Thoracic aorta (tissue), 2 donors: Measurements from ENCODE around the gene INMT. TPM values are rescaled to one million over a fixed set of nuclear protein-coding genes. Genes with fewer than 3 reads are reported as not detected.
A peak's percentile ranks its signal among the peaks of the same experiment; 100 is the strongest.

Source experiments
- ATAC-seq: fragments of 150-250 bp; one replicate; pipeline ENCODE4 v1.8.0; 2017; ENCODE audit warnings: low read depth; ENCODE audit not compliant: insufficient number of reproducible peaks, low FRiP score
- DNase-seq: peaks from one replicate; pipeline ENCODE4 v3.0.0-alpha.2; 2020; ENCODE audit warnings: low spot score
- H3K27ac ChIP-seq, 2 donors: fragments of 200-600 bp; sonication (generic); 1 replicate in 1 of 2; 2 replicates in 1 of 2; pipeline ENCODE4 v1.5.1; 2016; ENCODE audit warnings: mild to moderate bottlenecking in 2 of 2, moderate library complexity in 2 of 2
- H3K27me3 ChIP-seq: fragments of 200-600 bp; sonication (generic); replicated peaks from 2 replicates; pipeline ENCODE4 v1.6.0; 2016; ENCODE audit warnings: mild to moderate bottlenecking; ENCODE audit not compliant: insufficient read depth
- H3K36me3 ChIP-seq: fragments of 200-600 bp; sonication (generic); one replicate; pipeline ENCODE4 v1.5.1; 2016
- H3K4me1 ChIP-seq, 2 donors: fragments of 200-600 bp; sonication (generic); 1 replicate in 1 of 2; 2 replicates in 1 of 2; pipeline versions ENCODE4 v1.5.1 to v1.6.0; 2016; ENCODE audit warnings: low read depth in 2 of 2, mild to moderate bottlenecking in 1 of 2; ENCODE audit not compliant: control insufficient read depth in 1 of 2
- H3K4me3 ChIP-seq: fragments of 200-600 bp; sonication (generic); 2 replicates; pipeline ENCODE4 v1.5.1; 2016; ENCODE audit warnings: mild to moderate bottlenecking
- H3K9me3 ChIP-seq: fragments of 200-600 bp; sonication (generic); 2 replicates; pipeline ENCODE4 v1.5.1; 2016
- CTCF ChIP-seq: fragments of 200-600 bp; sonication (generic); IDR thresholded peaks from one replicate; pipeline ENCODE4 v1.5.1; 2019; ENCODE audit warnings: antibody characterized with exemption
- total RNA-seq, 2 donors: library from RNA; depleted of rRNA; stranded (reverse); fragments of >200 nt; gene quantifications; one replicate each; pipeline versions ENCODE4 v1.1.0 to v1.2.3, GENCODE V29; 2016

Gene INMT
- total RNA-seq, 2 donors from 2014 or later, result 137 to 243 TPM

- TF ChIP-seq CTCF, result no peak
- DNase-seq (no peak), ATAC-seq (no peak)
- Histone ChIP-seq H3K27me3 (no peaks in the 10 kb centered on the region), H3K9me3 (no peaks in the 10 kb centered on the region), H3K4me1 (peaks cover 20 to 46% of the 10 kb centered on the region in 2 donors), H3K27ac (no peak overlapping the region), H3K36me3 (peaks cover 23% of the 10 kb centered on the region), H3K4me3 (no peak overlapping the region)
These were observed 29.0 kb downstream of the INMT start for GRCh38 chr7:30780941-30781340.

- Histone ChIP-seq H3K9me3 (no peaks in the 10 kb centered on the region), H3K27me3 (no peaks in the 10 kb centered on the region), H3K4me3 (no peak overlapping the region), H3K36me3 (peaks cover 26% of the 10 kb centered on the region), H3K4me1 (peaks cover 20 to 44% of the 10 kb centered on the region in 2 donors), H3K27ac (no peak overlapping the region)
- DNase-seq (no peak), ATAC-seq (no peak)
- no peak for TF ChIP-seq CTCF
These were observed 30.8 kb downstream of the INMT start for GRCh38 chr7:30782690-30783089.

- H3K27ac ChIP-seq, result no peak overlapping the region
- H3K4me3 ChIP-seq, result no peak overlapping the region
- peaks cover 26% of the 10 kb centered on the region for H3K36me3 ChIP-seq
- ATAC-seq (no peak), DNase-seq (no peak)
- H3K27me3 ChIP-seq, result no peaks in the 10 kb centered on the region
- peaks cover 23 to 36% of the 10 kb centered on the region in 2 donors for H3K4me1 ChIP-seq
- H3K9me3 ChIP-seq, result no peaks in the 10 kb centered on the region
- TF ChIP-seq CTCF, result no peak
These were observed 33.9 kb downstream of the INMT start for GRCh38 chr7:30785786-30786185.

GRCh38 chr7:30787486-30787885, 35.6 kb downstream of the INMT start:
- H3K4me1 ChIP-seq, result peaks cover 18 to 28% of the 10 kb centered on the region in 2 donors
- no peaks in the 10 kb centered on the region for H3K9me3 ChIP-seq
- no peak for DNase-seq
- H3K4me3 ChIP-seq, result no peak overlapping the region
- no peak for TF ChIP-seq CTCF
- no peaks in the 10 kb centered on the region for H3K27me3 ChIP-seq
- peak overlapping the region in 1 of 2 donors; percentile 27 for H3K27ac ChIP-seq
- peaks cover 30% of the 10 kb centered on the region for H3K36me3 ChIP-seq
- ATAC-seq, result no peak

- H3K36me3 ChIP-seq, result peaks cover 20% of the 10 kb centered on the region
- TF ChIP-seq CTCF, result no peak
- peaks cover 18 to 28% of the 10 kb centered on the region in 2 donors for H3K4me1 ChIP-seq
- peak overlapping the region; percentile 84 to 89 for H3K27ac ChIP-seq
- no peaks in the 10 kb centered on the region for H3K27me3 ChIP-seq
- ATAC-seq, result peak; percentile 33
- no peak overlapping the region for H3K4me3 ChIP-seq
- H3K9me3 ChIP-seq, result no peaks in the 10 kb centered on the region
- DNase-seq, result no peak
These were observed 36.9 kb downstream of the INMT start for GRCh38 chr7:30788640-30789333.
